Fibroblast of the aortic adventitia (primary cell): ENCODE data around the gene PRPF18. TPM values are rescaled to one million over a fixed set of nuclear protein-coding genes. Genes with fewer than 3 reads are reported as not detected.

ENCODE experiments used
- DNase-seq: peaks from one replicate; pipeline ENCODE4 v3.0.0-alpha.2; 2010; ENCODE audit warnings: low read depth
- H3K4me3 ChIP-seq: 2 replicates; pipeline ENCODE4 v1.5.1; 2011; ENCODE audit warnings: low read depth, mild to moderate bottlenecking, control low read depth, low read length, moderate library complexity
- total RNA-seq: library from RNA; depleted of rRNA; stranded (reverse); fragments of >200 nt; gene quantifications from 2 replicates; pipeline ENCODE4 v1.2.3, GENCODE V29; 2012; ENCODE audit warnings: low replicate concordance
- TF ChIP-seq, protein P1 (sequence below): IDR thresholded peaks from 2 replicates; pipeline ENCODE4 v1.5.1; 2011; ENCODE audit warnings: mild to moderate bottlenecking, low read length, control low read depth, inconsistent platforms; ENCODE audit not compliant: insufficient read depth

Gene PRPF18
- total RNA-seq, 1 donor: 37.0 TPM

DNA sequence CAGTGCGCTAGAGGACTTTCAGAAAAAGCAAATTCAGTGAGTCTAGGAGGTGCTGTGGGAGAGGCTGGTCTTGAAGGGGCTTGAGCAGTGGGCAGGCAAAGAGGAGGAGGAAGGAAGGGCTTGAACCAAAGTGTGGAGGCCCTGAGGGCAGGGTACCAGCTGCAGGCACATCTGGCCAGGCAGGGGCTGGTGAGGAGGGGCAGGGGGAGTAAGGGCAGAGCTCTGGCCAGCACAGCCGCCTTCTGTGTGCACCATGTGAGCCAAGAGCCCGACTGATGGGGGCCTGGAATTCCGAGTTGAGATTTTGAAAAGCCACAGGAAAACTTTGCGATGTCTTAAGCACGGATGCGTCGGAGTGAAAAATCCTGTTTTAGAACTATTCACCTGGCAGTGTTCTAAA lies 74.5 kb downstream of the PRPF18 start:
- H3K4me3 ChIP-seq: no peak overlapping the region
- no peak for DNase-seq
- TF ChIP-seq, protein P1, sequence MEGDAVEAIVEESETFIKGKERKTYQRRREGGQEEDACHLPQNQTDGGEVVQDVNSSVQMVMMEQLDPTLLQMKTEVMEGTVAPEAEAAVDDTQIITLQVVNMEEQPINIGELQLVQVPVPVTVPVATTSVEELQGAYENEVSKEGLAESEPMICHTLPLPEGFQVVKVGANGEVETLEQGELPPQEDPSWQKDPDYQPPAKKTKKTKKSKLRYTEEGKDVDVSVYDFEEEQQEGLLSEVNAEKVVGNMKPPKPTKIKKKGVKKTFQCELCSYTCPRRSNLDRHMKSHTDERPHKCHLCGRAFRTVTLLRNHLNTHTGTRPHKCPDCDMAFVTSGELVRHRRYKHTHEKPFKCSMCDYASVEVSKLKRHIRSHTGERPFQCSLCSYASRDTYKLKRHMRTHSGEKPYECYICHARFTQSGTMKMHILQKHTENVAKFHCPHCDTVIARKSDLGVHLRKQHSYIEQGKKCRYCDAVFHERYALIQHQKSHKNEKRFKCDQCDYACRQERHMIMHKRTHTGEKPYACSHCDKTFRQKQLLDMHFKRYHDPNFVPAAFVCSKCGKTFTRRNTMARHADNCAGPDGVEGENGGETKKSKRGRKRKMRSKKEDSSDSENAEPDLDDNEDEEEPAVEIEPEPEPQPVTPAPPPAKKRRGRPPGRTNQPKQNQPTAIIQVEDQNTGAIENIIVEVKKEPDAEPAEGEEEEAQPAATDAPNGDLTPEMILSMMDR: no peak

DNA sequence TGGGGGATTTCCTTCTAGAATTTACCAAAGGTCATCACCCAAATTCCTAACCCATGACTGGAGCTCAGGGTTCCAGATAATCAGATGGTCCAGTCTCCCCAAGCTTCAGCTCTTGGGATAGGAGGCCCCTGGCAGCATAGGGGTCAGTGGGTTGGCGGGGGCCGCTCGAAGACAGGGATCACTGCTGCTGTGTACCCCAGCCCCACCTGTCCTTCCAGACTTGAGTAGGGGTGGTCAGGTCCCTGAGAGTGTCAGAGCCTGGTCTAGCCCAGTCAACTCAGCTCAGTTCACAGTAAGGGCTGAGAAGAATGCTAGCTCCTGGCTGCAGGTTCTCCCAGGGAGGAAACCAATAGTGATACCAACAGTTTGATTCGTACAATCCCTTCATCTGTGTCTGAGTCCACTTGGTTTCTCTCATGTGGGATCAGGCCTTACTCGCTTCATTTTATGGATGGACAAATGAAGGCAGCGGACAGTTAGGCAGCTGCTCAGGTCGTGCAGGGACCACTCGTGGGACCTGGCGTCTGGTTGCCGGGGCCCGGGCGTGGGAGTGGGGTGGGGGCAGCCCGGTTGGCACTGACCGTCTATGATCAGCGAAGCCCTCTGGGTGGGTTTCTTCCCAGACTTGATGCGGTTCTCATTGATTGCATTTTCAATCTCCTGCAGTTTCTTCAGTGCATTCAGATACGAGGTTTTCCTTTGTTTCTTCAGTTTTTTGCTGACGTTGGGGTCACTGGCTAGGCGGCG lies 78.9 kb downstream of the PRPF18 start:
- no peak for DNase-seq
- TF ChIP-seq, protein P1: no peak

GRCh38 chr10:13668126-13668525 lies 81.4 kb downstream of the PRPF18 start:
- no peak for DNase-seq
- TF ChIP-seq, protein P1: no peak
- no peak overlapping the region for H3K4me3 ChIP-seq

More for the DNA sequence above, 78.9 kb downstream of the PRPF18 start:
- H3K4me3 ChIP-seq: no peak overlapping the region

- TF ChIP-seq, protein P1: no peak
- no peak overlapping the region for H3K4me3 ChIP-seq
- no peak for DNase-seq
Measured at GRCh38 chr10:13669182-13669855, 82.6 kb downstream of the PRPF18 start.

GRCh38 chr10:13669901-13670300 lies 83.1 kb downstream of the PRPF18 start:
- no peak overlapping the region for H3K4me3 ChIP-seq
- TF ChIP-seq, protein P1: no peak
- DNase-seq: no peak

DNA sequence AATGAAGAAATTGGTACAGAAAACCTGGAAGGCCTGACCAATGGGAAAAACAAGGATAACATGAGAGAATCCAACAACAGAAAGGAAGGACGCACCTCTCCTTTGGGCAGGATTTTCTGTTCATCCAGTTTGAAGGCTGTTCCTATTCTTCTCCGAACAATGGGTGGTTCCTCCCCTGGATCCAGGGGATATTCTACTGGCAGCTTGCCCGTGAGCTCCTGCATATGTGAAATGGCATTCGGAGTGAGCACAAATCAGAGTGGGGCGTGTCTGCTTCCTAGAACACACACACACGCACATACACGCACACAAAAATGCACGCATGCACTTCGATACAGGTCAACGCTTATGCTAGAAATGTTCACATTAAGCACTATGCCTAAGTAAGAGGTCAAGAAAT lies 83.5 kb downstream of the PRPF18 start:
- TF ChIP-seq, protein P1: no peak
- no peak for DNase-seq
- H3K4me3 ChIP-seq: no peak overlapping the region
